HG03432 (cell line): Measurements from ENCODE around the gene KCNC1.

Source experiments
- ATAC-seq: cut with Tn5 transposase; IDR thresholded peaks from one replicate; pipeline ENCODE4 v1.9.1; 2021; ENCODE audit warnings: mild to moderate bottlenecking, moderate library complexity; ENCODE audit not compliant: unreplicated experiment

KCNC1 gene

GRCh38 chr11:17734418-17734911 lies at the start of gene KCNC1:
KCNC1 (plus strand) TSS chr11:17734781; CDS start chr11:17736003, 1,222 bp downstream.
- no peak for ATAC-seq

GRCh38 chr11:17686231-17686980 lies 48.2 kb upstream of the KCNC1 start:
- no peak for ATAC-seq

- no peak for ATAC-seq
These were observed 46.5 kb upstream of the KCNC1 start for GRCh38 chr11:17687946-17688670.

- ATAC-seq = no peak
These were observed 43.0 kb upstream of the KCNC1 start for GRCh38 chr11:17691550-17691949.

- ATAC-seq = no peak
These were observed 42.6 kb upstream of the KCNC1 start for GRCh38 chr11:17691976-17692375.

GRCh38 chr11:17692931-17693330 lies 41.6 kb upstream of the KCNC1 start:
- ATAC-seq = no peak

- ATAC-seq = no peak
These were observed 41.0 kb upstream of the KCNC1 start for GRCh38 chr11:17693531-17693930.

GRCh38 chr11:17694494-17695110 lies 40.0 kb upstream of the KCNC1 start:
- no peak for ATAC-seq

GRCh38 chr11:17695454-17696441 lies 38.8 kb upstream of the KCNC1 start:
- ATAC-seq = no peak

- no peak for ATAC-seq
These were observed 37.8 kb upstream of the KCNC1 start for GRCh38 chr11:17696741-17697140.

- ATAC-seq = no peak
These were observed 37.2 kb upstream of the KCNC1 start for GRCh38 chr11:17697175-17697949.

GRCh38 chr11:17699147-17700114 lies 35.1 kb upstream of the KCNC1 start:
- ATAC-seq = no peak

- ATAC-seq = no peak
These were observed 33.6 kb upstream of the KCNC1 start for GRCh38 chr11:17700991-17701390.

- no peak for ATAC-seq
These were observed 31.7 kb upstream of the KCNC1 start for GRCh38 chr11:17702876-17703275.

GRCh38 chr11:17703951-17704350 lies 30.6 kb upstream of the KCNC1 start:
- ATAC-seq = no peak

- no peak for ATAC-seq
These were observed 26.8 kb upstream of the KCNC1 start for GRCh38 chr11:17707830-17708229.

- ATAC-seq = no peak
These were observed 22.7 kb upstream of the KCNC1 start for GRCh38 chr11:17711836-17712235.

- ATAC-seq = no peak
These were observed 20.7 kb upstream of the KCNC1 start for GRCh38 chr11:17713851-17714250.
